ENCODE results near the gene BAMBI.
A peak's percentile ranks its signal among the peaks of the same experiment; 100 is the strongest.

BAMBI gene

DNA sequence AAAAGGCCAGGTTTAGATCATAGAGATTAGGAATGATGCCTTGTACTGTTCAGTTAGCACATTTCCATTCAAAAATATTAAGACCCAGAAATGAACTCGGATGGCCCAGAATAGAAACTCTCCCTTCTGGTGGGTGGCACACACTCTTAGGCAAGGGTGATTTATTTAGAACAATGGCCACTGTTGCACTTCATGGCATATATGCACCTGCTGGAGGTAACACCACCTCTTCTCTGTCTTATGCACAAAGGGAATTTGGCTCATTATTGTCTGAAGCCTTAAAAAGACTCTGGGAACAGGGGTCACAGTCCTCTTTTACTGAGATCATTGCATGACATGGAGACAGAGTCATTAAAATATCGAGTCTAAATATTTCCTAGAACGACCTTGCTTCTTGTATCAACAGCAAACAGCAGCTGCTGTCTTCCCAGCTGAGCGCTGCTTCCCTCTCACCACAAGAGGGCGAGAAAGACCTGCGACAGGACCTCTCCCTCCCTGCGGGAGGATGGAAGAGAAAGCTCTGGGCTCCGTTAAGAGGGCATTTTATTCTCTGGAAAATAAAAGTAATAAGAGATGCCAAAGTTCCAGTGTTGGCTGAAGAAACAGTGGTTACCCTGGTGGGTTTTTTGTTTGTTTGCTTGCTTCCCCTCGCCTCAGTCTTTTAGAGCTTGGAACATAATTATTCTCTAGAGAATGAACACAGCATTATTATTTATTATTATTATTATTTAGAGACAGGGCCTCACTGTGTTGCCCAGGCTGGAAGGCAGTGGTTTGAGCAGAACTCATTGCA lies 13.5 kb upstream of the BAMBI start:
- Histone ChIP-seq H3K4me3 (ENCODE audit: low read depth, low read length, poor library complexity, severe bottlenecking) (no peak overlapping the region), H3K4me2 (ENCODE audit: low read length) (no peak overlapping the region), H3K4me1 (ENCODE audit: insufficient read depth, low read length, severe bottlenecking) (no peaks in the 10 kb centered on the region), H3K79me2 (ENCODE audit: insufficient read depth, low read length) (no peaks in the 10 kb centered on the region), H3K27me3 (ENCODE audit: insufficient read depth, low read length) (no peaks in the 10 kb centered on the region), H3K27ac (ENCODE audit: low read depth, low read length, poor library complexity, severe bottlenecking) (no peak overlapping the region), H2AFZ (ENCODE audit: low read length) (no peak overlapping the region), H3K9ac (ENCODE audit: low read length) (no peak overlapping the region), H4K20me1 (ENCODE audit: insufficient read depth, low read length) (no peaks in the 10 kb centered on the region), H3K36me3 (ENCODE audit: insufficient read depth, low read length) (no peaks in the 10 kb centered on the region), H3K9me3 (ENCODE audit: low read length) (no peaks in the 10 kb centered on the region), H3K9me2 (ENCODE audit: low read depth, low read length) (no peaks in the 10 kb centered on the region), H3F3A (ENCODE audit: insufficient read depth, low read length) (no peaks in the 10 kb centered on the region)
- TF ChIP-seq, protein P1, sequence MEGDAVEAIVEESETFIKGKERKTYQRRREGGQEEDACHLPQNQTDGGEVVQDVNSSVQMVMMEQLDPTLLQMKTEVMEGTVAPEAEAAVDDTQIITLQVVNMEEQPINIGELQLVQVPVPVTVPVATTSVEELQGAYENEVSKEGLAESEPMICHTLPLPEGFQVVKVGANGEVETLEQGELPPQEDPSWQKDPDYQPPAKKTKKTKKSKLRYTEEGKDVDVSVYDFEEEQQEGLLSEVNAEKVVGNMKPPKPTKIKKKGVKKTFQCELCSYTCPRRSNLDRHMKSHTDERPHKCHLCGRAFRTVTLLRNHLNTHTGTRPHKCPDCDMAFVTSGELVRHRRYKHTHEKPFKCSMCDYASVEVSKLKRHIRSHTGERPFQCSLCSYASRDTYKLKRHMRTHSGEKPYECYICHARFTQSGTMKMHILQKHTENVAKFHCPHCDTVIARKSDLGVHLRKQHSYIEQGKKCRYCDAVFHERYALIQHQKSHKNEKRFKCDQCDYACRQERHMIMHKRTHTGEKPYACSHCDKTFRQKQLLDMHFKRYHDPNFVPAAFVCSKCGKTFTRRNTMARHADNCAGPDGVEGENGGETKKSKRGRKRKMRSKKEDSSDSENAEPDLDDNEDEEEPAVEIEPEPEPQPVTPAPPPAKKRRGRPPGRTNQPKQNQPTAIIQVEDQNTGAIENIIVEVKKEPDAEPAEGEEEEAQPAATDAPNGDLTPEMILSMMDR (IDR thresholded peaks at IDR 0.05; ENCODE audit: low read length) = peak; percentile 92
- TF ChIP-seq EZH2 (IDR thresholded peaks at IDR 0.05; ENCODE audit: borderline replicate concordance, low read length) = no peak

DNA sequence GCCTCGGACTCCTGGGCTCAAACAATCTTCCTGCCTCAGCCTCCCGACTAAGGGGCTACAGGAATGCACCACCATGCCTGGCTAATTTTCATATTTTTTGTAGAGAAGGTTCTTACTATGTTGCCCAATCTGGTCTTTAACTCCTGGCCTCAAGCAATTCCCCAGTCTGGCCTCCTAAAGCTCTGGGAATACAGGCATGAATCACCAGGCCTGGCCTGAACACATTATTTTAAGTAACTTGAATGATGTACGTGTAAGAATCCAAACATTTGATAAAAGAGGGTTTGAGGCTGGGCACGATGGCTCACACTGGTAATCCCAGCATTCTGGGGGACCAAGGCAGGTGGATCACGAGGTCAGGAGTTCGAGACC lies 13.0 kb upstream of the BAMBI start:
- H3K9me3 ChIP-seq (ENCODE audit: low read length) = no peaks in the 10 kb centered on the region
- no peaks in the 10 kb centered on the region for H3K4me1 ChIP-seq (ENCODE audit: insufficient read depth, low read length, severe bottlenecking)
- H3K4me3 ChIP-seq (ENCODE audit: low read depth, low read length, poor library complexity, severe bottlenecking) = no peak overlapping the region
- no peaks in the 10 kb centered on the region for H4K20me1 ChIP-seq (ENCODE audit: insufficient read depth, low read length)
- H3K36me3 ChIP-seq (ENCODE audit: insufficient read depth, low read length) = no peaks in the 10 kb centered on the region
- H3K27ac ChIP-seq (ENCODE audit: low read depth, low read length, poor library complexity, severe bottlenecking) = no peak overlapping the region
- no peaks in the 10 kb centered on the region for H3F3A ChIP-seq (ENCODE audit: insufficient read depth, low read length)
- H2AFZ ChIP-seq (ENCODE audit: low read length) = no peak overlapping the region
- H3K27me3 ChIP-seq (ENCODE audit: insufficient read depth, low read length) = no peaks in the 10 kb centered on the region
- H3K79me2 ChIP-seq (ENCODE audit: insufficient read depth, low read length) = no peaks in the 10 kb centered on the region
- H3K4me2 ChIP-seq (ENCODE audit: low read length) = no peak overlapping the region
- TF ChIP-seq, protein P1 (IDR thresholded peaks at IDR 0.05; ENCODE audit: low read length) = no peak
- TF ChIP-seq EZH2 (IDR thresholded peaks at IDR 0.05; ENCODE audit: borderline replicate concordance, low read length) = no peak
- no peaks in the 10 kb centered on the region for H3K9me2 ChIP-seq (ENCODE audit: low read depth, low read length)
- H3K9ac ChIP-seq (ENCODE audit: low read length) = no peak overlapping the region

DNA sequence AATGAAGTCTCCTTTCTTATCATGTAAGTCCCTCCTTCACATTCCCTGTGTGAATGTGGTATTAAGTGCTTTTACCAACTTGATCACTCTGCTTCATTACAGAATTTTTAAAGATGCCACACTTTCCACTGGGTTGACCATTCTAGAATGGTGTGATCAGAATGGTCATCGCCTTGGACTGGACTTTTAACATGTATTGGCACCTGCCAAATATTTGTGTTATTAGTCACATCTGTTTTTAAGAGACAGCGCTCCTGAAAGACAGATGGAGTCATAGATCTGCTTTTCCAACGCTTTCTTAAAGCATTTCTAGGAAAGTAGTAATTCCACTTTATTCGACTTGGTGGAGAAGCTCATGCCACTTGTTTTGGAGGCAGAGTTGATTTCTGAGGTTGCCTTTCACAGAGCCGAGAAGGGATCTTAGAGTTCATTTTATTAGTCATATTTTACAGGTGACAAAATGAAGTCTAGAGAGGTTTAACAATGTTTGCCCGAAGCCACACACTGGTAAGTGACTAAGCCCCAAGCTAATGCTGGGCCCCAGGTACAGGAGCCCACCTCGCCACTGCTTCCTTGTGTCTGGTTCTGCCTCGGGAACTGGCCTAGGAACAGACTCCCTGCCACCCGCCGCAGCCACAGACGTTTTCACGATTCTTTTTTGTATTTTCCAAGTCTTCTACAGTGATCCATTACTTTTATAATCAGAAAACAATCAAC lies 10.4 kb upstream of the BAMBI start:
- no peaks in the 10 kb centered on the region for H4K20me1 ChIP-seq (ENCODE audit: insufficient read depth, low read length)
- no peaks in the 10 kb centered on the region for H3K9me2 ChIP-seq (ENCODE audit: low read depth, low read length)
- no peak overlapping the region for H3K4me3 ChIP-seq (ENCODE audit: low read depth, low read length, poor library complexity, severe bottlenecking)
- H3K4me2 ChIP-seq (ENCODE audit: low read length) = no peak overlapping the region
- H3K9me3 ChIP-seq (ENCODE audit: low read length) = no peaks in the 10 kb centered on the region
- H3F3A ChIP-seq (ENCODE audit: insufficient read depth, low read length) = no peaks in the 10 kb centered on the region
- H3K9ac ChIP-seq (ENCODE audit: low read length) = no peak overlapping the region
- H3K36me3 ChIP-seq (ENCODE audit: insufficient read depth, low read length) = no peaks in the 10 kb centered on the region
- H3K4me1 ChIP-seq (ENCODE audit: insufficient read depth, low read length, severe bottlenecking) = no peaks in the 10 kb centered on the region
- H3K27me3 ChIP-seq (ENCODE audit: insufficient read depth, low read length) = no peaks in the 10 kb centered on the region
- no peaks in the 10 kb centered on the region for H3K79me2 ChIP-seq (ENCODE audit: insufficient read depth, low read length)
- H3K27ac ChIP-seq (ENCODE audit: low read depth, low read length, poor library complexity, severe bottlenecking) = no peak overlapping the region
- H2AFZ ChIP-seq (ENCODE audit: low read length) = no peak overlapping the region
- TF ChIP-seq, protein P1 (IDR thresholded peaks at IDR 0.05; ENCODE audit: low read length) = no peak
- no peak for TF ChIP-seq EZH2 (IDR thresholded peaks at IDR 0.05; ENCODE audit: borderline replicate concordance, low read length)
